ENCODE measurements around the gene CYB561D1.

Gene CYB561D1

DNA sequence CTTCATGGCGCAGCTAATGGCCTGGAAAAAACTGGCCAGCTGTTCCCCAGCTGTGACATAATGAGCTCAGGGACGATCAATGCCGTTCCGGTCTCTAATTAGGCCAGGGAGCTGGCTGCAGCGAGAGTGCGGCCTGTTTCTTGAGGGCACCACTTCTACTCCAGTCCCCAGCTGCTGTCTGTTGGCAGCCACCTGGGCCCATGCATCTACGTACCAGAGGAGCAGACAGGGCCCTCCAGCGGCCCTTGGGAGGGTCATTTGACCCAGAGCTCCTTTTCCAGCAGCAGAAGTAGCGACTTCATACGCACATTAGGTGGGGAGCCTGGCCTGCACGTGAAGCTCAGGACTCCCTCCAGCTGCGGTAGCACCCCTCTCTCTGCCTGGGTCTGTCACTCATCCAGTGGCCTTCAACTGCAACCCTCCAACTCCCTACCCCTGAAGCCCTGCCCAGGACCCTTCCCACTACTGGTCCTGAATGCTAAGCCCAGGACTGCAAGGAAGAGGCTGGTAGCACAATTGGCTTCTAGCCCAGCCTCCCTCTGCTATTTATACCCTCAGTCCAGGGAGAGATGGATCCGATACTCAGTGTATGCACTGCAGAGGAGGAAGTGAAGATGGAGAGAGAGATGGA lies 36.7 kb downstream of the CYB561D1 start:
- DNase-seq, result peak in 8 of 14 donors; percentile 30 to 73 (median 47)

DNA sequence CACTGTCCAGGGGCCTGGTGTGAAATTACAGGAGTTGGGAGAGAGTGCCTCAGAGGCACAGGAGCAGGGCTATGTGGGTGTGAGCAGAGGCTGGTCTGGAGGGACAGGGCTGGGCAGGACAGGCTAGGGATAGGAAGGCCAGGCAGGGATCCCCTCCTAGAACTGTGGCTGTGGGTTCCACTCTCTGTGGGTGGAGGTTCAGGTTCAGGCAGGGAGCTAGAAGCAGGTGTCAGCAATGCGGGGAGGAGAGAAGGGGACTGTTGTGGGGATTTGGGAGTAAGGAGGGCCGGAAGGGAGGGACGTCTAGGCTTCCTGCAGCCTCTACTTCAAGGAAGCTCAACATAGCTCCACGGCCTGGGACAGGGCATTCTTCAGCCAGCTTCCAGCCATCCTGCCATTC lies 37.5 kb downstream of the CYB561D1 start:
- peak in 1 of 14 donors; percentile 20 for DNase-seq

DNA sequence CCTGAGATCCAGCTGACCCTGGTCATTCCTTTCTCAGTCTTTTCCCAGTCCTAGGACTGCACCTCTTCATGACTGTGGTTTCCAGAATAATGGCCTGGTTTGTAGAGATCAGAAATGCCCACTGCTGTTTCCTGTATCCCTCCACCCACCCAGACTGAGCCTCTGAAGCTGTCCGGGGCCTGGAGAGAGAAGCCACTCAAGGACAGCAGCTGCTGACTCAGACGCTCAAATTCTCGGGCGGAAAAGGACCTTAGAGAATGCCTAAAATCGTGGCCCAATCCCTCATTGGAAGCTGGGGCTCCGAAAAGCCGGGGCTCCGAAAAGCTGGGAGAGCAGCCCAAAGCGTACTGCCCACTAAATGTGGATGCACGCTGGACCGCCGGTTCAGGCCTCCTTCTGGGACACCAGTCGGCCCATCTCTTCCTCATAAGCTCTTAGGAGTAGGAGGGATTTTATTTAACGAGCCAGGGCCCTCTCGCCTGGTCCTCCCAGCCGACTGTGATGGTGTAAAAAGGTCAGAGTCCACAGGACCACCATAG lies 38.0 kb downstream of the CYB561D1 start:
- DNase-seq, result no peak

DNA sequence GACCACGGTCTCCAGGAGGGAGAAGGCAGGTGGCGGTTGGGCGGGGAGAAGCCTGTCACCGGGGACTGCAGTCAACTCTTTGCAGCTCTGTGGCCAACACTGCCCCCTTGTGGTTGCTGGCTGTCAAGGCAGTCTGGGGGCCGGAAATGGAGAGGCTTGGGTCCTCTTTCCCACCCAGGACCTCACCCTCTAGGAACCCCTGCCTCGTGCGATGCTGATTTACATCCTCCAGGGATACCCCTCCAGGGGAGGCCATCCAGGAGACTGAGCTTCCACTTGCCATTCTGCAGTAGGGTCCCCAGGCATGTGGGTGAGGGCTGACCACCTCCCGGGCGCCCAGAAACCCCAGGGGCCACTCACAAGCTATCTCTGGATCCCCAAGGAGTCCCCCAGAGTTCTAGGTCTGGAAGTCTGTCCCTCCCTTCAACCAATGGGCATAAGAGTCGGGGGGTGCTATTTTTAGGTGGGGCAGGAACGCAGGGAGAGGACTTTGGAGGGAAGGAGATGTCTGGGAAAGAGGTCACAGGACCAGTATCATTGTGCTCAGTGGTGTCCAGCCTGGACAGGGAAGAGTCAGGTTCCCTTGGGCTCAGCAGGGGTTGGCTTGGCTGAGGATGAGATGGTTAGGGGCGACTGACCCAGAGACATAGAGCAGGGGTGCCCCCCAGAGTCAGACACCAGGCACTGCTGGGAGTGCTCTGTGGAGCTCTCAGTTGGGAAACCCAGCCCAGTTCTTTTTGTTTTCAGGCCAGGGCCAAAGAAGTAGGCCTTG lies 38.7 kb downstream of the CYB561D1 start:
- peak; percentile 11 to 85 (median 70) for DNase-seq

DNA sequence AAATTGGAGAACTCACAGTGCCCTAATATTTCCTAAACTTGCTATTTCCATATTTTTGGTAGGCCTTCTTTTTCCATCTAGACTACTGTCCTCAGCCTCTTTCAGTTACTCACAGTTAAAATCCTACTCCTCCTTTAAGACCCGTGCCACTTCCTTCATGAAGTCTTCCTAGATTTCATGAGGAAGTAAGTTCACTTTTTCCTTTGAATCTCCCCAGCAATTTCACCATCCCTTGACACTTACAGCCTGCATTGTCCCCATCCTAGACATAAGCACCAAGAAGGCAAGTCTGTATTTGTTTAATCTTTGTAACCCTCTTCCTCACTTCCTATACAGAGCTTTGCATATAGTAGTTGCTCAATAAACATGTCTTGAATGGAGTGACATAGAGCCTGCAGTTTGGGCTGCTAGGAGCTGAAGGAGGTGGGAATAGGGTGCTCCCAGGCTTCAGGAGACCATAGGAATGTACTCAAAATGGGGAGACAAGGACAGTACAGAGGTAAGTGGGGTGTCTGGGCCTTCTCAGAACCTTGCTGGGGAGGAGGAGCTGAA lies 40.5 kb downstream of the CYB561D1 start:
- no peak for DNase-seq

DNA sequence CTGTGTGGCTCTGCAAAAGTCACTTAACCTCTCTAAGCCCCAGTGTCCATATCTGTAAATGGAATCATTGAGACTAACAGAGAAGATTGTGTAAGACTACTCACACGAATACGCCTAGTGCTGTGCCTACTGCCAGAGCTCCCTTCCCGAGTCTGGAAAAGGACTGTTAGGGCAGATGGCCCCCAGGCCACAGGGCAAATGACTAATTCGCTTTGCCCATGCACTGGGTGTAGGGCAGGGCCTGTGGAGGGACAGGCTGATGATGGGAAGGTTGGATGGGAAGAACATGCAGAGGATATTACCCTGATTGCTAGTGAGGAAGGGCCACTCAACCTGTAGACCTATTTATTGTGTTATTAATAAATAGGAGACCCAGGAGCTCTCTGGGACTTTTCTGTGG lies 41.6 kb downstream of the CYB561D1 start:
- no peak for DNase-seq

DNA sequence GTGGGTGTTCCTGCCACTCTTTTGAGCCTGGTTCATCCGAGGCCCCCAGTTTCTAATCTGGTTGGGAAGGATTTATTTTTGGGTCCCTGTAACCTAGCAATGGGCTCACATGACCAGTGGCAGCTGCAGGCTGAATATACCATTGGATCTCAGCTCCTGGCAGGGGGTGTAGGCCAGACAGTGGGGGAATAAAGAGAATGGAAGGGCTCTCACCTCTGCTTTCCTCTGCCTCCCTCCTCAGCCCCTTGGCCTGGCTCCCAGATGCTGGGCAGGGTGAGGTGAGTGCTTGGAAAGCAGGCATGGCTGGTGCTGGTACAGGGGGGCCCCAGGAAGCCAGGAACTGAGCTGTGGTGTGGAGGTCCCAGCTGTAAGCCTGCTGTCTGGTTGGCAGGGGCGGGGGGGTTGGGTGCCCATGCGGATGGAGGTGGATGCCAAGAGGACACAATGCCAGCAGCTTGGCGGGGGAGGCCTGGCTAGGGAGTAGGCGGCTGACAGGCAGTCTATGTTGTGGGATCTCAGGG lies 42.1 kb downstream of the CYB561D1 start:
- DNase-seq, result peak in 8 of 14 donors; percentile 14 to 85 (median 45)

DNA sequence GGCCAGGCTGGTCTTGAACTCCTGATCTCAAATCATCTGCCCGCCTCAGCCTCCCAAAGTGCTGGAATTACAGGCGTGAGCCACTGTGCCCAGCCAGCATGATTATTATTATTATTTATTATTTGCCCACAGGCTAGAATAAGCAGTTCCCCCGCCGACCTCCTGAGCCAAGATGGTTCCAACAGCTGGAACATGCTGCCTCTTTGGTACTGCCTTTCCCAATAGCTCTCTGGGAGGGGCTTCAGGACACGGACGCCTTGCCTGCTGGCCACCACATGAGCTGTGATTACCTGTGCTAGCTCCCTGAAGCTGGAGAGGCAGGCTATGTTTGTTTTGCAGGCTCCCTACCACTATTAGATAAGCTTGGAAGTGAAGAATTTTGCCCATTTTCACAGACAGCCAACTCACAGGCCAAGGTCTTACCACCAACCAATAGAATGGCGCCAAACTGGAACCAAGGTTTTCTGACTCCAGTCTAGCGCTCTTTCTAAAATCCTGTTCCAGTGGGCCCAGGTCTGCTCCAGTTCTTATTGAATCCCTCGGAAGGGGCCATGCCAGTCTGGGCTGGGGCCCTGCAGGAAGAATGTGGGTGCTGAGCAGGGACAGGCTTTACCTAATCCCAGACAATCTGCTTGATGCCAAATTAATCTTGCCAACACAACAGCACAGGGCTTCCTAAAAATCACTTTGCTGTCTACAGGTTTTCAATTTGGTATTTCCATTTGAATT lies 43.7 kb downstream of the CYB561D1 start:
- no peak for DNase-seq

DNA sequence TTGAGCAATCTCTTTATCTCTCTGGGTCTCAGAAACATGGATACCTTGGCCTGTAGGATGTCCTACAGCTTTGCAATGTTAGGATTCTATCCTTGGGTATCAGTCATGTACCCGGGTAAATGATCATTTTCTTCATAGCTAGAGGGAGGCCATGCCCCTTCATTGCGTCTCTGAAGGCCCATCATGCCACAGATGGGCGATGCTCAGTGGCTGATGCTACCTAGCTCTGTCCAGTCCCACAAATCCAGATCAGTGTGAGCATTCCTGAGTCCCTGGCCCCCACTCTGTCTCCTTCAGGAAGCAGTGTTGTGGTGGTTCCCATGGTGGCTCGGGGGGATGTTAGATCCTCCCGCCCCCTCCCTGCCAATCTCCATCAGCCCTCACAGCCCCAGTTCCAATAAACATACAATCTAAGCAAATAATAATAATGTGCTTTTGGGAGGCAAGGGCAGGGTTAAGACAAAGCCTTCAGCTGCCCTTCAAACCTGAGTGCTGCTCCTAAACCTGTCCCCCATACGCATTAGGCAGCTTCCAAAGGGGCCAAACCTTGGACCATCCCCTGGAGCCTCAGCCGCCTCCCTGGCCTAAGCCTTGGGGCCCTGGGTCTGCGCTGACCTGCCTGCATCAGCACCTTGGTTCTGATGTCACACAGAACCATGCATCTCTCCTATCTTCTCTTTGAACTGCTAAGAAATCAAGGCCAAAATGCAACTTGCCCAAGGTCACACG lies 45.1 kb downstream of the CYB561D1 start:
- DNase-seq, result no peak

DNA sequence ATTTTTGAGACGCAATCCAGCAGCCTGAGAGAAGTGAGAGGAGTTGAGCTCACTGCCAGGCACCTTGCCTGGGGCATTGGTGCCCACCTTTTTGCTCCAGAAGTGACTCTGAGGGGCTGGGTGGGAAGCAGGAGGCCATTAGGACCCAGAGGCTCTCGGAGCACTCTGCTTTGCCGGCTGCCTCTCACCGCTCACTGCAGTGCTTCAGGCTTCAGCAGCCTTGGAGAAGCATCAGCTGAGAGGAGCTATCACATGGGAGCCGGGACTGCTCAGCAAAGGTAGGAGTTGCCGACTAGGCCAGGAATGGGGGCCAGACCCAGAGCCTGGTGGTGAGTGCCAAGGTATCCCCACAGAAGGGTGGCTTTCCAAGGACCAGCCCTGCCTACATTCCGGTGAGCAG lies 45.8 kb downstream of the CYB561D1 start, which contains the start of gene GPR61:
Gene GPR61 (plus strand): TSS at position 197 of the 400 bp plus-strand sequence. CDS start 3,151 bp downstream, outside the sequence.
- DNase-seq, result peak in 1 of 14 donors; percentile 76

DNA sequence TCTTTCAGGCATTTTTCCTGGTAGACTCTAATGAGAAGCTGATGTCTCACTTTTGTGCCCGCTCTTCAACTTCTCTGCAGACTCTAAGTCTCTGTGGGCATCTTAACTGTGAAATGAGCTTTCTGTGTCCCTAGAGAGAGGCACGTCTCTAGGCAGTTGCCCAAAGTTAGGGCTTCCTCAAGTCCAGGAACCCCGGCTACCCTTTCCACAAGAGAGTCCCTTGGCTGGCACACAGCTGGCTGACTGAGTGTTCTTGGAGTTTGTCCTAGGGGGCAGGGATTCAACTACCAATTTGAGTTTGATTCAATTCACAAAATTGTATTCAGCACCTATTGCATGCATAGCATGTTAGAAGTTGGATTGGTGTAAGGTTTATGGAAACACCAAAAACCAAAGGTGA lies 47.2 kb downstream of the CYB561D1 start:
- DNase-seq, result peak in 2 of 14 donors; percentile 15 to 44

DNA sequence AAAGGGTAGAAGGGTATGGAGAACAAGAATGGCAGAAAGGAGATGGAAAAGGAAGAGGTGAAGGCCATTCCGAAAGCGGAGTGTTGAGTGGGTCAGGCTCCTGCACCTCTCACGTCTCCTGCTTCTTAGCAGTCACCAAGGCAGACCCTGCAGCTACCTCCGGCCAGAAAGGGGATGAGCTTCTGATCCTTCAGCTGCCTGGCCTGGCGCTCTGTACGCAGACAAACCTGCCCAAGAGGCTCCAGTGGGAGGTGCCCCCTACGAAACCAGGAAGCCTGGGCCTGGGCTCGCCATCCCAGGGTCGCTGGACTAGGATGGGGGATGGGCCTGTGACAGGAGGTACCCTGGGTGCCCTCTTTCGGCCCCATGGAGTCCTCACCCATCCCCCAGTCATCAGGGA lies 48.8 kb downstream of the CYB561D1 start:
- no peak for DNase-seq

DNA sequence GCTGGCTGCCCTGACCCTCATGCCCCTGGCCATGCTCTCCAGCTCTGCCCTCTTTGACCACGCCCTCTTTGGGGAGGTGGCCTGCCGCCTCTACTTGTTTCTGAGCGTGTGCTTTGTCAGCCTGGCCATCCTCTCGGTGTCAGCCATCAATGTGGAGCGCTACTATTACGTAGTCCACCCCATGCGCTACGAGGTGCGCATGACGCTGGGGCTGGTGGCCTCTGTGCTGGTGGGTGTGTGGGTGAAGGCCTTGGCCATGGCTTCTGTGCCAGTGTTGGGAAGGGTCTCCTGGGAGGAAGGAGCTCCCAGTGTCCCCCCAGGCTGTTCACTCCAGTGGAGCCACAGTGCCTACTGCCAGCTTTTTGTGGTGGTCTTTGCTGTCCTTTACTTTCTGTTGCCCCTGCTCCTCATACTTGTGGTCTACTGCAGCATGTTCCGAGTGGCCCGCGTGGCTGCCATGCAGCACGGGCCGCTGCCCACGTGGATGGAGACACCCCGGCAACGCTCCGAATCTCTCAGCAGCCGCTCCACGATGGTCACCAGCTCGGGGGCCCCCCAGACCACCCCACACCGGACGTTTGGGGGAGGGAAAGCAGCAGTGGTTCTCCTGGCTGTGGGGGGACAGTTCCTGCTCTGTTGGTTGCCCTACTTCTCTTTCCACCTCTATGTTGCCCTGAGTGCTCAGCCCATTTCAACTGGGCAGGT lies 49.5 kb downstream of the CYB561D1 start:
- DNase-seq, result no peak

DNA sequence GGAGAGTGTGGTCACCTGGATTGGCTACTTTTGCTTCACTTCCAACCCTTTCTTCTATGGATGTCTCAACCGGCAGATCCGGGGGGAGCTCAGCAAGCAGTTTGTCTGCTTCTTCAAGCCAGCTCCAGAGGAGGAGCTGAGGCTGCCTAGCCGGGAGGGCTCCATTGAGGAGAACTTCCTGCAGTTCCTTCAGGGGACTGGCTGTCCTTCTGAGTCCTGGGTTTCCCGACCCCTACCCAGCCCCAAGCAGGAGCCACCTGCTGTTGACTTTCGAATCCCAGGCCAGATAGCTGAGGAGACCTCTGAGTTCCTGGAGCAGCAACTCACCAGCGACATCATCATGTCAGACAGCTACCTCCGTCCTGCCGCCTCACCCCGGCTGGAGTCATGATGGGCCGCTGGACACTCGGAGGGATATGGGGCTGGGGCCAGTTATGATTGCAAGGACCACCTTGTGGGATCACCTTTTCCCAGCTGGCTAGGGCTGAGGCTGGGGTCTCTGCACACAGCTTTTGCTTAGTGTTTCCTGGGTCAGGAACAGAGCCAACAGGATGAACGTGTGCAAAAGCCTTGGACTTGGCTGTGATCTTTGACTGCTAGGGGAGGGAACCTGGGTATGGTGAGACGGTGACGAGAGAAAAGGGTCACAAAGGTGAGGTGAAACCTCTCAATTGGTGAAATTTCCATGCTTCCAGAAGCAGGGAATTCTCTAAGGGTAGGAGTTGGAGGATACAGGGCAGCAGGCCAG lies 50.3 kb downstream of the CYB561D1 start:
- no peak for DNase-seq

DNA sequence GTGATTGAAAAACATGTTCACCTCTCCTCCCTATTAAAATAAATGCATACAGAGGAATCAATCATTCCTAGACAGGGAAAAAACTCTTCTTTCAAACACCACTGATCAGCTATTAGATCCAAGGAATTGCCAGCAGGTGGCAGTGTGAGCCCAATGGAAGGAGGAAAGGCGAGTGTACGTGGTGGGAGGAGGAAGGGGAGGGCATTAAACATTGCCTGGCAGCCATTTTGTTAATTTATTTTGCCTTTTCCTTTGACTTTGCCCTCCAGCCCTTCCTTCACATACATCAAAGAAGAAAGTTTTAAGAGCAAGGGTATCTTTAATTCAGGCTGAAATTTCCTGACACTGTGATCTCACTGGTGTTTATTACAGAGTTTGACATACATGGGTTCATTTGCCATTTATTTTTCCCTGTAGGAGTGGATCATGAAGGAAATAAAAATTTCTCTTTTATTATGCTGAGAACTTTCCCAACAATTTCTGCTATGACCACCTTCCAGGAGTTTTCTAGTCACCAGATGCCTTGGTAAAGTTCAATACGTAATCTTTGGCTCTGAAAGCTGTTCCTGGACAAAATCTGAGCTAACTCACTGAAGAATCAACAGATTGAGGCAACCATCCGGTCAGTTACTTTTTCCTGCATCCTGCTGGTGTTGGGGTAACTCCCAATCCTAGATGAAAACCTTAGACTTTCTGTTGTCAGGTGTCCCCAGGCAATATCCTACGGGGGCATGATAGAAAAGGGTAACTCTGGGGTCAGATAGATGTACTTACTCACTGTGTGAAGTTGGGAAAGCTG lies 52.6 kb downstream of the CYB561D1 start:
- peak in 11 of 14 donors; percentile 33 to 83 (median 69) for DNase-seq

DNA sequence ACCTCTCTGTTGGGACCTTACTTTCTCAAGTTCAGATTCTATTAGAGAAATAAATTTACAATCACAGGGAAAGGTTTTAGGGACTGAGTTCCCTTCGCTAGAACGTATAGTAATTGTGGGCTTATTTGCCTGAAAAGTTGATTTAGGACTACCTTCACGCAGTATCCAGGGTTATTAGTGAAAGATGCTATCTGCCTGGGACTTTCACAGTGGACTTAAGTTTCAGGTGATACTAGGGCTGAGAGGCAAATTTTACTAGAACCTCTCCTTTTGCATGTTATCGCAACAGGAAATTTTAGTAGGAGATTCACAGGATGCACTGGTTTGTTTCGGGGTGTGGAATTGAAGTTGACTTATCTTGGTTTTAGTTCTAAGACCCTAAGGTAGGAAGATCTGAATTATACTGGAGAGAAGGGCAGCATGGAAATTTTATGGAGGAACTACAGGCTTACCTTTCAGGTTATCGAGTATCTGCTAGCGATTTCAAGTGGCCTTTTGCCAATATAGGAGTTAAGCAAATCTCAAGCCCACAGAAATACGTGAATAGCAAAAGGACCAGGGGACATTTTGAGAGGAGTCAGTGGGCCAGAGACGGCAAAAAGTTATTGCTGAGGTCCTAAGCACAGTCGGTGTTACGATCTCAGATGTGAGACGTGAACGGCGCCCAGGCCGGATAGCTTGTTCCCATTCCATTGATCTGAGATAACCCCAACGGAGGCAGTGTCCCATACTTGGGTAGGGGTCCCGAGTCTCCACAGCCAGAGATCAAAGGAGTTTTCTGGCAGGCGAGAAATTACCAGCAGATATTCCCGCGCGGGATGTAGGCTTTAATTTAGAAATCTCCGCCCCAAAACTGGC lies 53.8 kb downstream of the CYB561D1 start:
- DNase-seq, result peak in 2 of 14 donors; percentile 55

DNA sequence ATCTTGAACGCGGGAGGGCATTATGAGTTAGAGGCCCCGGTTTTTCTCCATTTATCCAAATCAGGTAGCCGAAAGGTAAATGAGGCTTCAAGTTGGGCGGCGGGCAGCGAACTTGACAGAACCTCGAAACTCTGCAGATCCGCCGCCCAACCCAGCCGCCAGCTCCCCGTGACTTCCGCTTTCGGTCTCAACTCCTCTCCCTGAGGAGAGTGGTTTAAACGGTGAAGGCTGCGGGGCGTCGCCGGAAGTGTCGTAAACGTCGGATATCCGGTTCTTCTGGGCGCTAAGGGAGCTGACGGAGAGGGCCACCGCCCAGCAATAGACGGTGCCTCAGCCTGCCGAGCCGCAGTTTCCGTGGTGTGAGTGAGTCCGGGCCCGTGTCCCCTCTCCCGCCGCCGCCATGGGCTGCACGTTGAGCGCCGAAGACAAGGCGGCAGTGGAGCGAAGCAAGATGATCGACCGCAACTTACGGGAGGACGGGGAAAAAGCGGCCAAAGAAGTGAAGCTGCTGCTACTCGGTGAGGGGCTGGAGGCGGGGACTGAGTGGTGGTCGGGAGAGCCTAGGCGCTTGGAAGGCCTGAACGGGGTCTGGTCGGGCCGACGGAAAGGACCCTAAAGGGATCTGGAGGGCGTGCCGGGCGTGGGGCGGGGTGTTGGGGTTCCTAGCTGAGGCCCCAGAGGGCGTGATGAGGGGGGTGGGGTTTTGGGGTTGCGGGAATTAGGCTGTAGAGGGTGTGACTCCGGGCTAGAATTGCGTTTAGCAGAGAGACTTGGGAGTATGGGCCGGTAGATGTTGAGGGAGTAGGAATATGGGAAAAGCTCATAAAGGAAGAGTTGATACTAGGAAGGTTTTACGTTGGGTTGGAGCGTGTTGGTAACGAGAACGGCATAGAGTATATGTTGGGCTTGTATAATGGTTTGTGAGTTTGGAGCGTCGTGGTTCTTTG lies 54.7 kb downstream of the CYB561D1 start, which contains the start of gene GNAI3:
Gene GNAI3 (plus strand): TSS at position 295 of the 947 bp plus-strand sequence. CDS start 106 bp downstream, at position 401.
- peak; percentile 60 to 95 (median 92) for DNase-seq
